OCI-LY3 (cell line): ENCODE measurements around the gene GALNT1.

Source experiments
- H2AFZ ChIP-seq: fragments of 200-600, 300-600 bp; shearing (Covaris generic); 2 replicates; pipeline ENCODE4 v1.6.0; 2014; ENCODE audit warnings: antibody characterized with exemption, low read depth, low read length
- H3K27ac ChIP-seq: fragments of 200-600, 300-600 bp; sonication (generic); 2 replicates; pipeline ENCODE4 v1.5.1; 2014; ENCODE audit warnings: mild to moderate bottlenecking, low read length, moderate library complexity, mixed read lengths
- H3K27me3 ChIP-seq: fragments of 200-600, 300-600 bp; sonication (generic); 2 replicates; pipeline ENCODE4 v1.6.1; 2014; ENCODE audit warnings: low read depth, low read length, mixed read lengths
- H3K36me3 ChIP-seq: fragments of 200-600, 300-600 bp; sonication (generic); replicated peaks from 2 replicates; pipeline ENCODE3; 2014; ENCODE audit warnings: low read depth, low read length, mixed read lengths
- H3K4me1 ChIP-seq: fragments of 300-600, 200-600 bp; sonication (generic); 2 replicates; pipeline ENCODE4 v1.6.1; 2014; ENCODE audit warnings: low read length, mixed read lengths
- H3K4me2 ChIP-seq: fragments of 200-600, 300-600 bp; sonication (generic); 2 replicates; pipeline ENCODE4 v1.6.1; 2014; ENCODE audit warnings: low read length, mixed read lengths
- H3K4me3 ChIP-seq: fragments of 300-600, 200-600 bp; sonication (generic); 2 replicates; pipeline ENCODE4 v1.5.1; 2014; ENCODE audit warnings: antibody characterized with exemption, mild to moderate bottlenecking, low read length, moderate library complexity
- H3K79me2 ChIP-seq: fragments of 300-600, 200-600 bp; shearing (Covaris generic); 2 replicates; pipeline ENCODE4 v1.6.1; 2014; ENCODE audit warnings: mild to moderate bottlenecking, low read length, mixed read lengths
- H3K9ac ChIP-seq: fragments of 300-600, 200-600 bp; shearing (Covaris generic); 2 replicates; pipeline ENCODE4 v1.6.0; 2014; ENCODE audit warnings: mild to moderate bottlenecking, low read length, moderate library complexity
- H3K9me3 ChIP-seq: fragments of 200-600, 300-600 bp; shearing (Covaris generic); 2 replicates; pipeline ENCODE4 v1.6.1; 2014; ENCODE audit warnings: low read length, mixed read lengths; ENCODE audit not compliant: insufficient read depth
- H4K20me1 ChIP-seq: fragments of 200-600, 300-600 bp; sonication (generic); 2 replicates; pipeline ENCODE4 v1.6.1; 2016; ENCODE audit warnings: low read length, mixed read lengths; ENCODE audit not compliant: insufficient read depth
- CTCF ChIP-seq: fragments of 200-600, 300-600 bp; sonication (generic); IDR thresholded peaks from 2 replicates; pipeline ENCODE4 v1.5.1; 2014; ENCODE audit warnings: antibody characterized with exemption, low read length, low read depth
- EZH2phosphoT487 ChIP-seq: fragments of 200-600 bp; shearing (Covaris generic); IDR thresholded peaks from 2 replicates; pipeline ENCODE4 v1.6.1; 2018; ENCODE audit warnings: antibody characterized with exemption, mixed run types, low read depth

The GALNT1 gene

GRCh38 chr18:35749701-35750100 lies 168.2 kb downstream of the GALNT1 start:
- no peak overlapping the region for H3K27ac ChIP-seq
- H3K9me3 ChIP-seq = peaks cover 7% of the 10 kb centered on the region
- H3K4me2 ChIP-seq = no peak overlapping the region

GRCh38 chr18:35750929-35751328 lies 169.4 kb downstream of the GALNT1 start:
- Histone ChIP-seq H3K79me2 (no peaks in the 10 kb centered on the region), H3K9me3 (no peaks in the 10 kb centered on the region; the same call in 1 of the 2 replicates), H3K4me1 (no peaks in the 10 kb centered on the region), H3K36me3 (no peaks in the 10 kb centered on the region), H4K20me1 (no peaks in the 10 kb centered on the region), H3K27ac (no peak overlapping the region), H3K9ac (no peak overlapping the region), H3K4me2 (no peak overlapping the region), H3K27me3 (no peaks in the 10 kb centered on the region), H3K4me3 (no peak overlapping the region), H2AFZ (no peak overlapping the region)
- no peak for TF ChIP-seq EZH2phosphoT487
- no peak for TF ChIP-seq CTCF

More at GRCh38 chr18:35749701-35750100, 168.2 kb downstream of the GALNT1 start:
- H3K4me1 ChIP-seq = no peaks in the 10 kb centered on the region
- no peaks in the 10 kb centered on the region for H3K27me3 ChIP-seq
- no peak overlapping the region for H3K4me3 ChIP-seq
- no peak overlapping the region for H3K9ac ChIP-seq
- no peaks in the 10 kb centered on the region for H3K36me3 ChIP-seq
- no peaks in the 10 kb centered on the region for H4K20me1 ChIP-seq
- no peaks in the 10 kb centered on the region for H3K79me2 ChIP-seq
- TF ChIP-seq CTCF (no peak), EZH2phosphoT487 (no peak)
- no peak overlapping the region for H2AFZ ChIP-seq

- no peak overlapping the region for H2AFZ ChIP-seq
- H3K4me1 ChIP-seq = no peaks in the 10 kb centered on the region
- H3K27ac ChIP-seq = no peak overlapping the region
- H3K4me3 ChIP-seq = no peak overlapping the region
- H3K4me2 ChIP-seq = no peak overlapping the region
- no peaks in the 10 kb centered on the region for H3K9me3 ChIP-seq
- H3K27me3 ChIP-seq = no peaks in the 10 kb centered on the region
- TF ChIP-seq CTCF (no peak), EZH2phosphoT487 (no peak)
- no peak overlapping the region for H3K9ac ChIP-seq
- no peaks in the 10 kb centered on the region for H4K20me1 ChIP-seq
- no peaks in the 10 kb centered on the region for H3K79me2 ChIP-seq
- no peaks in the 10 kb centered on the region for H3K36me3 ChIP-seq
Observed at GRCh38 chr18:35753306-35753910, 171.9 kb downstream of the GALNT1 start.

- H3K36me3 ChIP-seq = no peaks in the 10 kb centered on the region
- no peak overlapping the region for H3K9ac ChIP-seq
- no peaks in the 10 kb centered on the region for H3K79me2 ChIP-seq
- no peaks in the 10 kb centered on the region for H3K9me3 ChIP-seq
- H4K20me1 ChIP-seq = no peaks in the 10 kb centered on the region
- H3K4me1 ChIP-seq = no peaks in the 10 kb centered on the region
- TF ChIP-seq EZH2phosphoT487 = no peak
- no peak for TF ChIP-seq CTCF
- no peaks in the 10 kb centered on the region for H3K27me3 ChIP-seq
- no peak overlapping the region for H2AFZ ChIP-seq
- no peak overlapping the region for H3K4me2 ChIP-seq
- no peak overlapping the region for H3K4me3 ChIP-seq
- H3K27ac ChIP-seq = no peak overlapping the region
Observed at GRCh38 chr18:35754464-35754863, 172.9 kb downstream of the GALNT1 start.
